Measurements from ENCODE around the gene NTNG1.

DNA sequence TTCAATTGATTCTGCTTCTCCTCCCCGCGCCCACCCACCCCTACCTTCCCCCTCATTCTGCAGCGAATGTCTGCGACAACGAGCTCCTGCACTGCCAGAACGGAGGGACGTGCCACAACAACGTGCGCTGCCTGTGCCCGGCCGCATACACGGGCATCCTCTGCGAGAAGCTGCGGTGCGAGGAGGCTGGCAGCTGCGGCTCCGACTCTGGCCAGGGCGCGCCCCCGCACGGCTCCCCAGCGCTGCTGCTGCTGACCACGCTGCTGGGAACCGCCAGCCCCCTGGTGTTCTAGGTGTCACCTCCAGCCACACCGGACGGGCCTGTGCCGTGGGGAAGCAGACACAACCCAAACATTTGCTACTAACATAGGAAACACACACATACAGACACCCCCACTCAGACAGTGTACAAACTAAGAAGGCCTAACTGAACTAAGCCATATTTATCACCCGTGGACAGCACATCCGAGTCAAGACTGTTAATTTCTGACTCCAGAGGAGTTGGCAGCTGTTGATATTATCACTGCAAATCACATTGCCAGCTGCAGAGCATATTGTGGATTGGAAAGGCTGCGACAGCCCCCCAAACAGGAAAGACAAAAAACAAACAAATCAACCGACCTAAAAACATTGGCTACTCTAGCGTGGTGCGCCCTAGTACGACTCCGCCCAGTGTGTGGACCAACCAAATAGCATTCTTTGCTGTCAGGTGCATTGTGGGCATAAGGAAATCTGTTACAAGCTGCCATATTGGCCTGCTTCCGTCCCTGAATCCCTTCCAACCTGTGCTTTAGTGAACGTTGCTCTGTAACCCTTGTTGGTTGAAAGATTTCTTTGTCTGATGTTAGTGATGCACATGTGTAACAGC, 339.9 kb downstream of the NTNG1 start:
- TF ChIP-seq, protein P1, sequence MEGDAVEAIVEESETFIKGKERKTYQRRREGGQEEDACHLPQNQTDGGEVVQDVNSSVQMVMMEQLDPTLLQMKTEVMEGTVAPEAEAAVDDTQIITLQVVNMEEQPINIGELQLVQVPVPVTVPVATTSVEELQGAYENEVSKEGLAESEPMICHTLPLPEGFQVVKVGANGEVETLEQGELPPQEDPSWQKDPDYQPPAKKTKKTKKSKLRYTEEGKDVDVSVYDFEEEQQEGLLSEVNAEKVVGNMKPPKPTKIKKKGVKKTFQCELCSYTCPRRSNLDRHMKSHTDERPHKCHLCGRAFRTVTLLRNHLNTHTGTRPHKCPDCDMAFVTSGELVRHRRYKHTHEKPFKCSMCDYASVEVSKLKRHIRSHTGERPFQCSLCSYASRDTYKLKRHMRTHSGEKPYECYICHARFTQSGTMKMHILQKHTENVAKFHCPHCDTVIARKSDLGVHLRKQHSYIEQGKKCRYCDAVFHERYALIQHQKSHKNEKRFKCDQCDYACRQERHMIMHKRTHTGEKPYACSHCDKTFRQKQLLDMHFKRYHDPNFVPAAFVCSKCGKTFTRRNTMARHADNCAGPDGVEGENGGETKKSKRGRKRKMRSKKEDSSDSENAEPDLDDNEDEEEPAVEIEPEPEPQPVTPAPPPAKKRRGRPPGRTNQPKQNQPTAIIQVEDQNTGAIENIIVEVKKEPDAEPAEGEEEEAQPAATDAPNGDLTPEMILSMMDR (conservative IDR thresholded peaks at IDR 0.05; ENCODE audit: low read length) = no peak
- TF ChIP-seq EZH2phosphoT487 (IDR thresholded peaks at IDR 0.05; ENCODE audit: borderline replicate concordance, low read depth, low read length) = no peak
